ENCODE results near the gene SCMH1.

DNA sequence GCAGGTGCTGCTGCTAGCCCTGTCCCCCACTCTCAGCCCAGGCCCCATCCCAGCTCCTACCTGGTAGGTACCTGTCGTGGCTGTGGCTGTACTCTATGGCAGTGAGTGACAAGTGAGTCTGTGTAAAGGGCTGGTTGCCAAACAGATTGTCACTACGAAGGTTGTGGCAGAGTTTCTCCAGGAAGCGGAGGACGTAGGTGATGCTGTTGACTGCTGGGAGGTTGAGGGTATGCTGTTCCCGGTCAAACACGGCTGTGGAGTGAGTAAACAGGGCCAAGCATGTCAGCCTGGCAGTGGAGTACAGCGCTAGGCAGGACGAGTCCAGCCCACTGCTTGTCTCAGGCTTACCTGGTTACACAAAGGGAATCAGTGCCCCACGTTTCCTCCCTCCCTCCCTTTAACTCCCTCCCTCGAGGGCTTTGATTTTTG, 195.7 kb downstream of the SCMH1 start:
- TF ChIP-seq, protein P1, sequence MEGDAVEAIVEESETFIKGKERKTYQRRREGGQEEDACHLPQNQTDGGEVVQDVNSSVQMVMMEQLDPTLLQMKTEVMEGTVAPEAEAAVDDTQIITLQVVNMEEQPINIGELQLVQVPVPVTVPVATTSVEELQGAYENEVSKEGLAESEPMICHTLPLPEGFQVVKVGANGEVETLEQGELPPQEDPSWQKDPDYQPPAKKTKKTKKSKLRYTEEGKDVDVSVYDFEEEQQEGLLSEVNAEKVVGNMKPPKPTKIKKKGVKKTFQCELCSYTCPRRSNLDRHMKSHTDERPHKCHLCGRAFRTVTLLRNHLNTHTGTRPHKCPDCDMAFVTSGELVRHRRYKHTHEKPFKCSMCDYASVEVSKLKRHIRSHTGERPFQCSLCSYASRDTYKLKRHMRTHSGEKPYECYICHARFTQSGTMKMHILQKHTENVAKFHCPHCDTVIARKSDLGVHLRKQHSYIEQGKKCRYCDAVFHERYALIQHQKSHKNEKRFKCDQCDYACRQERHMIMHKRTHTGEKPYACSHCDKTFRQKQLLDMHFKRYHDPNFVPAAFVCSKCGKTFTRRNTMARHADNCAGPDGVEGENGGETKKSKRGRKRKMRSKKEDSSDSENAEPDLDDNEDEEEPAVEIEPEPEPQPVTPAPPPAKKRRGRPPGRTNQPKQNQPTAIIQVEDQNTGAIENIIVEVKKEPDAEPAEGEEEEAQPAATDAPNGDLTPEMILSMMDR (conservative IDR thresholded peaks at IDR 0.05; ENCODE audit: low read length), result no peak
- no peak for TF ChIP-seq EZH2phosphoT487 (IDR thresholded peaks at IDR 0.05; ENCODE audit: borderline replicate concordance, low read depth, low read length)

Measured in OCI-LY7 (cell line).